Smooth muscle cell of the brain vasculature (primary cell): Measurements from ENCODE around the gene EEF1A2.

ENCODE experiments used
- DNase-seq: peaks from one replicate; pipeline ENCODE4 v3.0.0-alpha.2; 2012; ENCODE audit warnings: low read depth, low spot score

The EEF1A2 gene

DNA sequence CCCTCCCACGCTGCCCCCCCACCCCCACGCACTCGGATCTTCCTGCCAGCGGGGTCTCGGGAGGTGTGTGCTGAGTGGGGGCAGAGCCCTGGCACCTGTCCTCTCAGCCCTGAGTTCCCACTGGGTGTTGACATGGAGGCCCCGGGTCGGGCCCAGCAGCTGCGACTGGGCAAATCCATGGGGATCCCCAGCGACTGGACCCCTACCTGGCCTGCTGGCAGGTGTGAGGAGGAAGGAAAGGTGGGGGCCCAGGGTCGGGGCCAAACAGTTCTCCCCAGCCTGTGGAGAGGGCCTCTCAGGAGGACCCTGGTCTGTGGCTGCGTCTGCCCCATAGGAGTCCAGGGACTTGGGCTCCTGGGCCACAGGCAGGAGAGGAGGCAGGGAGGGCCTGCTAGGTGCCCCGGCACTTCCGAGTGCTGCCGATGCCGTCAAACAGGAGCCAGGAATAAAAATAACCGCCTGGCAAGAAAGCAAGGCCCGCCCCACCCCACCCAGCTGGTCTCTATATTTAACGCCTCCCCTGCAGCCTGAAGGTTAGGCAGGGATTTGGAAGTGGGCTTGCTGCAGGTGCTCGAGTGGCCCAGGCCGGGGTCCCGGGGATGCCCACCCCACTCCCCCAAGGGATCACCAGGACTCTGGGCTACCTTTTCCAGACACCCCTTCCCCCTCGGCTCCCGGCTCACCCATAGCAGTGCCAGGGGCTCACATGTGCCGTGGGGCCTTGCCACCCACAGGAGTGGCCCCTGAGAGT lies 1.4 kb upstream of the EEF1A2 start:
- no peak for DNase-seq

DNA sequence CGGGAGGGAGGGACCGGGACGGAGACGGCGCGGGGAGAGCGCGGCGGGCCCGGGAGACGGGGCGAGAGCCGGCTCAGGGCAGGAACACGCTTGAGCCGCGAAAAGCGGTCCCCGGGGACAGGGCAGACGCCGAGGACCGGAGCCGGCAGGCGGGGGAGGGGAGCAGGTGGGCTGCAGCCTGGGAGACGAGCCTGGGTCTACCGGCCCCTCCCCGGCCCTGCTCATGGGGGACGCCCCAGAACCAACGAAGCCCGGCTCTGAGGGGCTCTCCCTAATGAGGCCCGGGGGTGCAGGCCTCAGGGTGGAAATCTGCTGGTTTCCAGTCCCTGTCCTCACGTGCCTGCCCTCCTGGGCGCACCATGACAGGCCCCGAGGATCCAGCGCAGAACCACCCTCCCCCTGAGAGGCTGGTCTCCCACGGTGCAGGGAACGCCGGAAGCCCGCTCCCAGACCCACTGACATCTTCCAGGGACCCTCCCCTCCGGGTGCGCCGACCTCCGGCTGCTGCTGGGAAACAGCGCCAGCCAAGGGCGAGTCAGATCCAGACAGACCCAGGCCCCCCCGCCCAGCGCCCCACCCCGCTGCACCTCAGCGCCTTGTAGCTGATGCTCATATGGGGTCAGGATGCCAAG lies 571 bp upstream of the EEF1A2 start:
- no peak for DNase-seq

DNA sequence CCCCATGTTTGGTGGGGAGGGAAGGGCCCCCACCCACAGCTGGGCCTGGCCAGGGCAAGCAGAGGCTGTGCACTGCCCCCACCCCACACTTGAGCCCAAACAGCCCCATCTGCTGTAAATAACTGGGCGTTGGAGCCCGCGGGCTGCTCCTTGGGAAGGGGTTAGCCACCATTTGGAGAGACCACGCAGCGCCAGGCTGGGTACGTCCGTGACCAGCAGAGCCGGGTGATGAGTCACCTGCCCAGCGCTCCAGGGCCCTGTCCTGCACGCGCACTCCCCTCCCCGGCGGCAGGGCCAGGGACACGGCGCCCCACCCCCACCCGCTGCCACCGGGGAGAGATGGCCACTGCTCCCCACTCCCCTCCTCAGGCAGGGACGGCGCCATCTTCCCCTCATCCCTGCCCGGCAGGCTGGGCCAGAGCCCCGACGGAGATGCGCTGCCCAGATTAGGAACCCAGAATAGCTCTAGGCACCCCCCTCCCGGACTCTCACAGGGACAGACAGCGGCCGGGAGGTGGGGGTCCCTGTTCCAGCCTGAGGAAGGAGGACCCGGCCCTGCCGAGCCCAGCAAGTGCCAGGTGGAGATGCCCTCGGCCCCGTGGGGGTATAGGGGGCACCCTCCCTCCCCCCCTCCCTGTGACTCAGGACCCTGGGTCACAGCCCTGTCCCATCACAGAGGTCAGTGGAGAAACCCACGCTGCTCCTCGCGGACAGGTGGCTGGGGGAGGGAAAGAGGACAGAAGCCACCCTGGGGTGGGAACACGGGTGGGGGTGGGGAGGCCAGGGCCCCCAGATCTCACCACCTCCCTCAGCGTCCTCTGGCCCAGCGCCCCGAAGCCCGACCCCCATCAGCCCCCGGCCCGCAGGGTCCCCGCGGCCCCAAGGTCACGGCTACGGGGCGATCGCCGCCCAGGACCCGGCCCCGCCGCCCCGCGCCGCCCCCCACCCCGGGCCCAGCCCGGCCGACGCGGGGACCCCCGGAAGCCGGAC lies 642 bp downstream of the EEF1A2 start:
- no peak for DNase-seq

DNA sequence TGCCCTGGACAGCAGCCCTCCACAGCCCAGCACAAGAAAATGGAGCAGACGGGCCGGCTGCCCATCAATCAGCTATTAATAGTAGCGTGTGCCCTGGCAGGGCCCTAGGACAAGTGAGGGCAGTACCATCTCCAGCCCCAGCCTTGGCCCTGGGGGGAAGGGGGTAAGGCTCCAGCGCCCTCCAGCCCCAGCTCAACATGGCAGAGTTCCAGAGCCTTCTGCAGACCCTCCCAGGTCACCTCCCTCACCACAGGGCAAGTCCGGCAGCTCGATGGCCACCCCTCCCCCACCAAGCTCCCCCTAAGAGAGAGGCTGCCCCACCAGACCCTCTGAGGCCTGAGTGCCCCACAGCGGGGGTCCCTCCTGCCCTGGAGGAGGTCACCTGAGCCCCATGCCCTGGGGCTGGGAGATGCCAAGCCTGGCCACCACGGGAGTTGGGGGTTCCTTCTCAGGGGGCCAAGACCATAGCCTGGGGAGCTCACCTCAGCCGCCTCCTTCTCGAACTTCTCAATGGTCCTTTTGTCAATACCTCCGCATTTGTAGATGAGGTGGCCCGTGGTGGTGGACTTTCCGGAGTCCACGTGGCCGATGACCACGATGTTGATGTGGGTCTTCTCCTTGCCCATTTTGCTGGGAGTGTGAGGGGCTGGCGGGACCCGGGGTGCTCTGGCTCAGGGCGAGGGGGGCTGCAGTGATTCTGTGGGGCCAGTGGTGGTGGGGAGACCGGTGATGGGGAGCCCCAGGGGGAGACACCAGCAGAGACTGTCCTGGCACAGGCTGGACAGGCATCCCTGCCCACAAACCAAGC lies 1.5 kb downstream of the EEF1A2 start:
- no peak for DNase-seq

DNA sequence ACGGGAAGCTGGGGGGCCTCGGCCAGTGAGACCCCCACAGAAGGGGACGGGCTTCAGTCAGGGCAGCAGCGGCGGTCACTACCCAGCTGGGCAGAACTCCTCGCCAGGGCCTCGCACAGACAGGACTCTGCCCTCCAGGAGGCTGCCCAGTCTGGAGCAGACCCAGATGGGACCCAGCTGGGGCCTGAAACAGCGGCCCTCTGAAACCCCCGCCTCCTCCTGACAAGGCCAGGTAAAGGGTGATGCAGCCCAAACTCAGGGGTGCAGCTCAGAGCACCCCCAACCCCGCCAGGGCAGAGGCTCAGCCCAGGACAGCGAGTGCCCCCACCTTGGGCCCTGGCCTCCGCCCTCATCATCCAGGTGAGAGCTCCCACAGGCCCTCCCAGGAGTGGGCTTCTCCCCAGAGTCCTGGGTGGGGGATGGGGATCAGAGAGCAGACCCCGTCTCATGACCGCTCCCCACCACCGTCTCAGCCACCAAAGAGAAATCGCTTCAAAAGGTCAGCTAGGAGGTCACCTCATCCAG lies 2.2 kb downstream of the EEF1A2 start:
- no peak for DNase-seq

DNA sequence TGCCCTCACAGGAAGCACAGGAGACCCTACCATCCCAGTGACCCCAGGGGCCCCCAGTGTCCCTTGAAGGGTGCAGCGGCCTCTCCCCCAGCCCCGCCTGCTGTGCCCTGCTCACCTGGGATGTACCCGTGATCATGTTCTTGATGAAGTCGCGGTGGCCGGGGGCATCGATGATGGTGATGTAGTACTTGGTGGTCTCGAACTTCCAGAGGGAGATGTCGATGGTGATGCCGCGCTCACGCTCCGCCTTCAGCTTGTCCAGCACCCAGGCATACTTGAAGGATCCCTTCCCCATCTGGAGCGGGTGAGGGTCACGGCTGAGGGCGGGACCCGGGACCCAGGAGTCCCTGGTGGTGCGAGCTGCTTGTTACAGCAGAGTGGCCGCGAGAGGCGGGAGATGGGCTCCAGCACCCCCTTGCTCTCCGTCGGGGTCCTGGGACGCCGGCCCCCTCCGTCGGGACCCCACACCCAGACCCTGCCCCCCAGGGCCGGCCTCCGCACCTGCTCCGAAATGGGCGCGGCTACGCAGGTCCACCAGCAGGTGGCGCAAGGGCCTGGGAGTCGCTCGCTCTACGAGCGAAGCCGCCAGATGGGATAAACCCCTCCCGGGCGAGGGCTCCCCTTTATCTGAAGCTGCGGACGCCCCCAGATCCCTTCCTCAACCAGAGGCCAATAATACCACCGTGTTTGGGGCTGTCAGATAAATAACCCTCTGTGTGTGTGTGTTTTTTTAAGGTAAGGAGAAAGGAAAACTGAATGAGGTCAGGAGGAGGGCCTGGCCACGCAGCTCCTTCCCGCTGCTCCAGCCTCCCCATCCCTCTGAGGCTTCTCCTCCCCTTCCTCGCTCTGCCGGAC lies 2.9 kb downstream of the EEF1A2 start:
- DNase-seq = no peak

DNA sequence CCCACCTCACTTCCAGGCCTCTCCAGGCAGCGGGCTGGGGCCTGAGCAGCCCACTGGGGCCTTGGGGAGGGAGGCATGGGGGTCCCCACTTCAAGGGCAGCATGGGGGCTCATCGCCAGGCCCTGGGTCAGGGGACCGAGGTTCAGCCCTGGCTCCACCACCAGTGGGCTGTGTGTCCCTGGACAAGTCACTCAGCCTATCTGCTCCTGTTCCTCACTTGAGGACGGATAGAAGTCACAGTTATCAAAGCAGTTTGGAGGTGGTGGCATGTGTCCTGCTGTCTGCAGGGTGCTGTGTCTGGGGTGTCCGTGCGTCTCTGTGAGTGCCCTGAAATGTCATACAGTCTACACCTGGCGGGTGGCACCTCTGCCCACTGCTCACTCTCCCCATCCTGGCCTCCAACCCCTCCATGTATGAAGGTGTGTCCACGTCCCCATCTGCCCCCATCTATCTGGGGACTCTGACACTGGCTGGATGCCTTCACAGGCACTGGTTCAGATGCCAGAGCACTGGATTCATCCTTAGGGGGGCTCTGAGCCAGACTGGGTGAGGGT lies 3.6 kb downstream of the EEF1A2 start:
- DNase-seq = no peak

DNA sequence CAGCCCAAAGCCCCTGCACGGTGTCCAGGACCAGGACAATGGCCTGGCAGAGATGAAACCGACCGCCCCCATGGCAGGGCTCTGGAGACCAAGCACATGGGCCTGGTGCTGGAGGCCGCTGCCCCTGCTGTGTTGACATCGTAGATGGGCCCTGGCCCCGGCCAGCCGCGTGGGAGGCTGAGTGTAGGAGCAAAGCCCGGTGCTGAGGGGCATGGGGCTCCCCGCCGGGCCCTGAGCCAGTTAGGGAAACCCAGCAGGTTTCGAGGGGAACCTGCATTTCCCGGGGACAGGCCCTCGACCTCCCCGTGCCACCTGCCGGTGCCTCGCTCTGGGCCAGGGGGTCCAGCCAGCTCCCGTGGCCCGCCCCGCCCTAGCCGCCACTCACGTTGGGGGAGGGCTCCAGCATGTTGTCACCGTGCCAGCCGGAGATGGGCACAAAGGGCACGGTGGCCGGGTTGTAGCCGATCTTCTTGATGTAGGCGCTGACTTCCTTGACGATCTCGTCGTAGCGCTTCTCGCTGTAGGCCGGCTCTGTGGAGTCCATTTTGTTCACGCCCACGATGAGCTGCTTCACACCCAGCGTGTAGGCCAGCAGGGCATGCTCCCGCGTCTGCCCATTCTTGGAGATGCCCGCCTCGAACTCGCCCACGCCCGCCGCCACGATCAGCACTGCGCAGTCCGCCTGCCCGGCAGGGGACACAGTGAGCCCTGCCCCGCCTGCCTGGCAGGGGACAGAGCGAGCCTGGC lies 4.3 kb downstream of the EEF1A2 start:
- no peak for DNase-seq

DNA sequence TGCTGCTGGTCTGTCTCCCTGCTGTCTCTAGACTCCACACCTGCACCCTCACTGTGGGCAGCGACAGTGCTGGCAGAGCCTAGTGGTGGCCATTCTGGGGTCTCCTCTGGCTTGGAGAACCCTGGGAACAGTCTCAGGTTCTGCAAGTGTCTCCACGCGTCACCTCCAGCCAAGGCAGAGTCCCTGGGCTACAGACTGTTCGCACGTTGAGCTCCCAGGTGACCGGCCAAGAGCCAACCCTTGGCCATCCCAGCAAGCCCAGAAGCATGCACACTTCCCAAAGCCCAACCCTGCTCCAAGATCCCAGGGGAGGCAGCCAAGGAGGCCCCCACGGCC lies 4.8 kb downstream of the EEF1A2 start:
- no peak for DNase-seq

DNA sequence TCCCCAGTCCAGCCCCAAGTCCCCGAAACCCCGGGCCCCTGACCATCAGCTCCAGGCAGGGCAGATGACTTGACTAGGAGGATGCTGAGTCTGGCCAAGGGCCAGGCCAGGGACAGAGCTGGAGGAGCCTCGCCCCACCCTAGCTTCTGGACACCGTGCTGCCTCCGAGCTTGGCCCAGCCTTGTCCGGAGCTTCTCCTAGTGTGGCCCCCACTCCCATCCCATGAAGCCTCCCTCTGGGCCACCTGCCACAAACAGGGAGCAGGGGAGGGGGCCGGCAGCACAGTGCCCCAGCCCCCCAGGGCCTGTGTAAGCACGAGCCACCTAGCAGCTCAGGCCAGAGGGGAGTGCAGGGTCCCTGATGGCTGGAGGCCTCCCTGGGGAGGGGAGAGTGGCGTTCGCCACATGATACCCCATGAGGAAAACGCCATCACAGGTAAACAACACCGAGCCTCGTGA lies 5.3 kb downstream of the EEF1A2 start:
- no peak for DNase-seq

DNA sequence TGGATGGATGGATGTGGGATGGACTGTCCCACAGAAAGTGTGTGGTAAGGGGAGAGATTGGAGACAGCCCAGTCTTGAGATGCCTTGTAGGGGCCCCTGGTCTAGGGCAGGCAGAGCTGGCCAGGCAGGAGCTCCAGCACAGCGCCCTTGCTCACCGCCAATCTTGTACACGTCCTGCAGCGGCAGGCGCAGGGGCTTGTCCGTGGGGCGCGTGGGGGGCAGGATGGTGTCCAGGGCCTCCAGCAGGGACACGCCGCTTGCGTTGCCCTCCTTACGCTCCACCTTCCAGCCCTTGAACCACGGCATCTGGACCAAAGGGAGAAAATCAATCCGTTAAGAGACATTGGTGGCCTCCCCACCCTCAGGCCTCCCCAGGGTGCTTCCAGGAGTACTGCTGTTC lies 5.9 kb downstream of the EEF1A2 start:
- DNase-seq = no peak

DNA sequence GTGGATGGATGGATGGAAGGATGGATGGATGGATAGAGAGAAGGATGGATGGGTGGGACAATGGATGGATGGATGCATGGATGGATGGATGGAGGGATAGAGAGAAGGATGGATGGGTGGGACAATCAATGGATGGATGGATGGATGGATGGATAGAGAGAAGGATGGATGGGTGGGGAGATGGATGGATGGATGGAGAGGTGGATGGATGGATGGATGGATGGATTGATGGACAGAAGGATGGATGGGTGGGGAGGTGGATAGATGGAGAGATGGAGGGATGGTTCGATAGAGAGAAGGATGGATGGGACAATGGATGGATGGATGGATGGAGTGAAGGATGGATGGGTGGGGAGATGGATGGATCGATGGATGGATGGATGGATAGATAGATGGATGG lies 6.4 kb downstream of the EEF1A2 start:
- DNase-seq = no peak

DNA sequence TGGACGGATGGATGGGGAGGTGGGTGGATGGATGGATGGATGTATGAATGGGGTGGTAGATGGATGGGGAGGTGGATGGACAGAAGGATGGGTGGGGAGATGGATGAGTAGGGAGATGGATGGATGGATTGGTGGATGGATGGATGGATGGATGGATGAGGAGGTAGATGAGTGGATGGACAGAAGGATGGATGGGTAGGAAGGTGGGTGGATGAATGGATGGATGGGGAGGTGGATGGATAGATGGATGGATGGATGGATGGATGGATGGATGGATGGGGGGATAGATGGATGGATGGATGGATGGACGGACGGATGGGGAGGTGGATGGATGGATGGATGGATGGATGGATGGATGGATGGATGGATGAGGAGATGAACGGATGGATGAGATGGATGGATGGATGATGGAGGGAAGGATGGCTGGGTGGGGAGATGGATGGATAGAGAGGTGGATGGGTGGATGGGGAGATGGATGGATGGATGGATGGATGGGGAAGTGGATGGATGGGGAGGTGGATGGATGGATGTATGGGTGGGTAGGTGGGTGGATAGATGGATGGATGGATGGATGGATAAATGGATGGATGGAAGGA lies 7.2 kb downstream of the EEF1A2 start:
- DNase-seq = no peak

DNA sequence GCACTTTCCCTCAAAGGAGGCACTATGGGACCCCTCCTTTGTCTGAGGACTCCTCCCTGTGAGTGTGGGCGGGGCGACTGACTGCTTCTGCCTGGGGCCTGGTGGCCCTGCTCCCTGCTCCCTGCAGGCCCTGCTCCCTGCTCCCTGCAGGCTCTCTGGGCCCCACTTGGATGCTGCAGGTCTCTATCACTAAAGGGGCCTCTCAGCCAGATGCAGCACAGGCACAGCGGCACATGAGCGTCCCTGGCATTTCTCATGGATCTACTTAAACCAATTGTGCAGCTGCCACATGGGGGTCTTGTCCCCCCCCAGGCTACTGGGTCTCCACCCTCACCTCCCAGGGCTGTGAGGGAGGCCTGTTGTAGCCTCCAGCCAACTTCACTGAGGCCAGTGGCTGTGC lies 7.8 kb downstream of the EEF1A2 start:
- DNase-seq = no peak

DNA sequence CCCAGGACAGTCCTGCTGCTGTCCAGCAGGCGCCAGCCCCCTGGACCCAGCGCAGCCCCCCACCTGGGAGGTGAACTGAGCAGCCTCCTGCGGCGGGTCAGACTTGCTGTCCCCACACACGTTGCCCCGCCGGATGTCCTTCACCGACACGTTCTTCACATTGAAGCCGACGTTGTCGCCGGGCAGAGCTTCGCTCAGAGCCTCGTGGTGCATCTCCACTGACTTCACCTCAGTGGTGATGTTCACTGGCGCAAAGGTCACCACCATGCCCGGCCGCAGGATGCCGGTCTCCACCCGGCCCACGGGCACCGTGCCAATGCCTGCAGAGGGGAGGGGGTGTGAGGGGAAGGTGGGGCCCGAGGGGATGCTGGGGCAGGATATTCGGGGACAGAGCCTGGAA lies 8.5 kb downstream of the EEF1A2 start:
- no peak for DNase-seq

DNA sequence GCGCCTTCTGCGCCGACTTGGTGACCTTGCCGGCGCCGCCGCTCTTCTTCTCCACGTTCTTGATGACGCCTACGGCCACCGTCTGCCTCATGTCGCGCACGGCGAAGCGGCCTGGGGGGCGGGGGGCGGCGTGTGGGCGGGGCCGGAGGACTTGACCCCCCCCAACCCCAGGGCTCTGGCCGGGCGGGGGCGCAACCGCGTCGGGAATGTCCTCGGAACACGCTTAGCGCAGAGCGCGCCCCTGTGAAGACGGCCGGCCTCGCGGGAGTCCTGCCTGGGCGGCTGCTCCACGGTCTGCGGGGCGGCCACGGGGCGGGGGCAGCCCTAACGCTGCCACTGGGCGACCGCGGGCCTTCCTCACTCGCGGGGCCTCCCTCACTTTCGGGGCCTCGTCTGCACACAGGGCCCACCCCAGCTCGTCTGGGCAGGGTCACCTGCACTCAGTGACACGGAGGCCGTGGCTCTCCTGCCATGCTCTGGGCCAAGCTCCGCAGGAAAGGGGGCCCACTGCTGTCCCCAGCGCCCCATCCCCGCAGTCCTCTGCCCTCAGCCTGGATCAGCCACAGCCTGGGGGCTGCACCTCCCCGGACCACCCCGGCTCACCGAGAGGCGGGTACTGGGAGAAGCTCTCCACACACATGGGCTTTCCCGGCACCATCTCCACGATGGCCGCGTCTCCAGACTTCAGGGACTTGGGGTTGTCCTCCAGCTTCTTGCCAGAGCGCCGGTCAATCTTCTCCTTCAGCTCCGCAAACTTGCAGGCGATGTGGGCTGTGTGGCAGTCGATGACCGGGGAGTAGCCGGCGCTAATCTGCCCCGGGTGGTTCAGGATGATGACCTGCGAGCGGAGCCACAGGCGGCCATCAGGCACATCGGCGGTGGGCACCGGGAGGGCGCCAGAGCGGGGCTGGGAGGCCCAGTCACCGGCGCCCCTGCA lies 10.3 kb downstream of the EEF1A2 start:
- DNase-seq = no peak

DNA sequence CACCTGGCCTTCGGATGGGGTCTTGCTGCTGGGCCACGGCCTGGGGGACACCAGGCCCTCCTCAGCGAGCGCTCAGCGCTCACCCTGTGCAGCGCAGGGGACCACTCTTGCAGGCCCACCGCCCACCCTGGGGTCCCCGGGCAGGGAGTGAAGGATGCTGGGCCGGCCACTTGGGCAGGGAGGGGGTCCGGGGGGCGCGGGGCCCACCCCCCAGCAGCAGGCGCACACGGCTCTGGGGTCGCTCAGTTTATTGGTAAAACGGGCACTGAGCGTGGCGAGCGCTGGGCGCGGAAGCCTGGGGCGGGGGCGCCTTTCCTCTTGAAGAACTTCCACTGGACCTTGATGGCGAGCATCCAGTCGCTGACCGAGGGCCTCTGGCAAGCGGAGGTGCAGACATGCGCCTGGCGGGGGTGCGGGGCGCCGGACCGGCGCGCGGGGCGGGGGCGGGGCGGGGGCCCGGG lies 11.1 kb downstream of the EEF1A2 start:
- no peak for DNase-seq
